ENCODE data around the gene GAS7.

DNA sequence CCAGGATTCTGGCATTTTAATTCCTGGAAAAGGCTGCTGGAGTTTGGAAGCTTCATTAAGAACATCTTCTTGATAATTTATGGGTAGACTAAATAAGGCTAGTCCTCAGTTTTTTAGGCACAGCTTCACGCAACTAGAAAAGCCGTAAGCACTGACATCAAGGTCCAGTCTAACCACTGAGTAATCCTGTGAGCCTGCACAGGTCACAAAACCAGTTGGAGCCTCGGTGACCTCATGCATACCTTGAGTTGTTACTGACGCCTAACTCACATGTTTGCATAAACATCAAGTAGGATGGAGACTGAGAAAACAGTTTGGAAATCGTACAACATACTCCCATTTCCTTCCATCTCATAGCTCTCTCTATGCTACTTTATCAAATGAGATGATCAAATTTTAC lies 229.5 kb downstream of the GAS7 start:
- TF ChIP-seq, protein P1, sequence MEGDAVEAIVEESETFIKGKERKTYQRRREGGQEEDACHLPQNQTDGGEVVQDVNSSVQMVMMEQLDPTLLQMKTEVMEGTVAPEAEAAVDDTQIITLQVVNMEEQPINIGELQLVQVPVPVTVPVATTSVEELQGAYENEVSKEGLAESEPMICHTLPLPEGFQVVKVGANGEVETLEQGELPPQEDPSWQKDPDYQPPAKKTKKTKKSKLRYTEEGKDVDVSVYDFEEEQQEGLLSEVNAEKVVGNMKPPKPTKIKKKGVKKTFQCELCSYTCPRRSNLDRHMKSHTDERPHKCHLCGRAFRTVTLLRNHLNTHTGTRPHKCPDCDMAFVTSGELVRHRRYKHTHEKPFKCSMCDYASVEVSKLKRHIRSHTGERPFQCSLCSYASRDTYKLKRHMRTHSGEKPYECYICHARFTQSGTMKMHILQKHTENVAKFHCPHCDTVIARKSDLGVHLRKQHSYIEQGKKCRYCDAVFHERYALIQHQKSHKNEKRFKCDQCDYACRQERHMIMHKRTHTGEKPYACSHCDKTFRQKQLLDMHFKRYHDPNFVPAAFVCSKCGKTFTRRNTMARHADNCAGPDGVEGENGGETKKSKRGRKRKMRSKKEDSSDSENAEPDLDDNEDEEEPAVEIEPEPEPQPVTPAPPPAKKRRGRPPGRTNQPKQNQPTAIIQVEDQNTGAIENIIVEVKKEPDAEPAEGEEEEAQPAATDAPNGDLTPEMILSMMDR (IDR thresholded peaks at IDR 0.05): no peak
- no peak for TF ChIP-seq POLR2A (IDR thresholded peaks at IDR 0.05)
